GM18519 (cell line): ENCODE results near the gene HES2.
"Not testable (repeated sequence)": the region's sequence is repeated elsewhere in the genome, so short reads cannot be mapped to it uniquely, and the experiment has no call there.

ENCODE experiments used
- ATAC-seq: cut with Tn5 transposase; IDR thresholded peaks from one replicate; pipeline ENCODE4 v1.9.1; 2021; ENCODE audit warnings: mild to moderate bottlenecking, moderate library complexity; ENCODE audit not compliant: unreplicated experiment, low FRiP score

HES2 gene

DNA sequence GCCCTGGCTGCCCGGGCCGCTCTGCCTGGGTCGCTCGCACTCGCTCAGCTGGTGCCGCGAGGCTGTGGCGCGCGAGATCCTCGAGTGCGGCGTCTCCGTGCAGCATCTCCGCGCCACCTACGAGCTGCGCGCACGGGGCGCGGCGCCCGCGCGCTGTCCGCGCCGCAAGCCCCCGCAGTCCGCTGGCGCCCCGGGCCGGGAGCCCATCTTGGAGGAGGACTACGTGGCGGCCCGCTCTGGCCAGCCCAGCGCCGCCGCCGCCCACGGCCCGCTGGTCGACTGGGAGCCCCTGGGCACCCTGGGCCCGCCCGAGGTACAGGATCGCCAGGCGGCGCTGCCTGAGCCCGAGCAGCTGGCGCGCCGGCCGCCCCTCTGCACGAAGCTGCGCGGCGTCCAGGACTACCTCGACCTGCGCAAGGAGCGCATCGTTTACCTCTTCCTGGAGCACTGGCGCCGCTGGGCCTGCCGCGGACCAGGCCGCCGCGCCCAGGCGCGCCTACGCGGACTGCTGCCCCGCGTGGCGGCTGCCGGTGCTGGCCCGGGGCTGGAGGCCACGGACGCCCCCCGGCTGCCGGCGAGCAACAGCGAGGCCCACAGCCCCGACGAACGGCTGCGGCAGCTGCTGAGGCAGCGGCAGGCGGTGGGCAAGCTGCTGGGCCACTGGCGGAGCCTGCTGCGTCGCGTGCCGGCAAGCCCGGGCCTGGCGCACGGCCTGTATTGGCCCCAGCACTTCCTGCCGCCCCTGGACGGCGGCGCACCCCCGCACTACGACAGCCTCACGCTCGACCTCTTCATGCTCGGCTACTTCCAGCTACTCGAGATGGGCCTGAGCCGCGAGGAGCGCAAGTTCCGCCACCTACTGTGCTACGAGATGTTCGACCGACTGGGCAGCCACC is 35.4 kb upstream of the HES2 start:
- no peak for ATAC-seq

DNA sequence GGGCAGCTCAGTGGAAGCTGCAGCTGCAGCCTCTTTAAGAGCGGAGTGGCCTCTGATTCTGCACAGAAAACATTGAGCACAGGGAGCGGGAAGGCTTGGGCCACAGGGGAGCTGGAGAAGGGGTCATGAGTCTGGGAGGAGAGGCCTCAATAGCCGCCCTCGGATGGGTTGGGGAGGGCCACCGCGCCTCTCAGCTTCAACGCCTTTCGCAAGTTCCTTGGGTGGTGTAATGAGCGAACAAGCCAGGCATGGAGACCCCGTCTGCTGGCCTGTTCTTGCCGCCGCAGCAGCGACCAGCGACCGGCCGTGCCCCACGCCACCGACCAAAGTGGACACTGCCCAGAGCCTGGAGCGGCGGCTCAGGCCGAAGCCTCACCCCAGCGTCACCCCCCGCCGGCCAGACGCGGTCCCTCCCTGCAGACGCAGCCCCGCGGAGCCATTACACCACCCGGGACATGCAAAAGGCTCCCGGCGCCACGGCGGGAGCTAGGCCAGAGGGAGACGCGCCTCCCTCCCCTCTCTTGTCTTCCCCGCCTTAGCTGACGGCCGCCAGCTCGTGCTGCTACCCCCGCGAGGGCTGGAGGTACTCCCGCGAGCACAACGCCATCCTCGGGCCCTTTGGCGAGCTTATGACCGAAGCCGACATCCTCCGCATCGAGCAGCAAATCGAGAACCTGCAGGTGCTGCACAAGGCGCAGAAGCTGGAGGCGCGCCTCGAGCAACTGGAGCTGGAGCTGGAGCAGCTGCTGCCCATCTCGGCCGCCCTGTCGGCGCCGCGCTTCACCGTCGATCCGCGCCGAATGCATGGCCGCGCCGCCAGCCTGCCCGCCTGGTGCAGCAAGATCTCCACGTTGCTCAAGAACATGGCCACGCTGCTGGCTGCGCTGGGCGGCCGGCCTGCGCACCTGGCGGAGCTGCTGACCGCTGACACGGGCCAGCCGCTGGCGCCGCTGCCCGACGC is 34.5 kb upstream of the HES2 start:
- not testable (repeated sequence) for ATAC-seq

DNA sequence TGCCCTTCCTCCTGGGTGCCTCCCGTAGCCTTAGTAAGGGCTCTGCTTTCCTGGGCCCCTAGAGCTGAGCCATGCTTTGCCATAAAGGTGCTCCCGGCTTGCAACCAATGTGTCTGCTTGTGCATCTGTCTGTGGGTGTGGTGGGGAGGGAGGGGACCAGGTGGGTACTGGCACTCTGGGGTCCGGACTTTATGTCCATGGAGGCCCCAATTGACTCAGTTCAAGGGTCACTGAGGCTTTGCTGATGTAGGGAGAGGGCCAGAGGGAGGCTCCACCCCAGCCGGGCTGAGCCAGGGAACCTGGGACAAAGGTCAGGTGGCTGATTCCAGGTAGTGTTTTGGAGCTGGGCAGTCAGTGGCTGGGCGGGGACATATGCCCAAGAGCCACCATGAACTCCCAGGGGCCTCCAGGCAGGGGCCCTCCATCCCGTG is 31.2 kb upstream of the HES2 start:
- ATAC-seq: no peak

DNA sequence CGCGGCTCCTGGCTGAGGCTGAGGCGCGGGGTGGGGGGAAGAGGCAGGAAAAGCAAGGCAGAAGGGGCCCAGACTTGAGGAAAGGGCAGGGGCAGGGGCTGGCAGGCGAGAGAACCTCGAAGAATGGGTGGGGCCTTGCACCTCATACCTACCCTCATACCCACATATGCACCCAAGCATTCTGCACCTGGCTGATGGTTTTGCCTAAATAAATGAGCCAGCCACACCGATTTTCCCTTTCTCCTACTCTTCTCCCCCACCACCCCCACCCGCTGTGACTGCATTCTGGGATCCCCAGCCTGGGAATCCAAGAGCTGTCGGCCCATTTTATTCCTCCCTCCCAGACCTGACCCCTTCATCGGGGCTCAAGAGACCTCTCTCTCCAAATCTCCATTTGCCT is 30.8 kb upstream of the HES2 start:
- ATAC-seq: not testable (repeated sequence)

DNA sequence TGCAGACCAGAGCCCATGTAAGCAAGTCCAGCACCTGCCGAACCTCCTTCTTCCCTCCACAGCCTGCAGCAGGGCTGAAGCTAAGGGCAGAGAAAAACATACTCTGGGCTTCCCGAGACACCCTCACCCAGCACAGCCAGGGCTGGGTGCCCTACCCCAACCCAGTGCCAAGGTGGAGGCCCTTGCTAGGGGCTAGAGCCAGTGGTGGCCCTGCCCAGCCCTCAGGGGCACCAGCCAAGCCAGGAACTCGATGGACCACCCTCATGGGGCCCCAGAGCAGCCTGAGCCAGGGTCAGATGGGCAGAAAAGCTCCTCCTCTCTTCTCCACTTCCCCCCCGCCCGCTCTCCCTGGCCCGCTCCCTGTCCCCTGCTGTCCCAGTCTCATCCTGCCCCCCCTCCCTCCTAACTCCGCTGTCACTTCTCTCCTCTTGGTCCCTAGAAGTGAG is 30.3 kb upstream of the HES2 start:
- no peak for ATAC-seq

DNA sequence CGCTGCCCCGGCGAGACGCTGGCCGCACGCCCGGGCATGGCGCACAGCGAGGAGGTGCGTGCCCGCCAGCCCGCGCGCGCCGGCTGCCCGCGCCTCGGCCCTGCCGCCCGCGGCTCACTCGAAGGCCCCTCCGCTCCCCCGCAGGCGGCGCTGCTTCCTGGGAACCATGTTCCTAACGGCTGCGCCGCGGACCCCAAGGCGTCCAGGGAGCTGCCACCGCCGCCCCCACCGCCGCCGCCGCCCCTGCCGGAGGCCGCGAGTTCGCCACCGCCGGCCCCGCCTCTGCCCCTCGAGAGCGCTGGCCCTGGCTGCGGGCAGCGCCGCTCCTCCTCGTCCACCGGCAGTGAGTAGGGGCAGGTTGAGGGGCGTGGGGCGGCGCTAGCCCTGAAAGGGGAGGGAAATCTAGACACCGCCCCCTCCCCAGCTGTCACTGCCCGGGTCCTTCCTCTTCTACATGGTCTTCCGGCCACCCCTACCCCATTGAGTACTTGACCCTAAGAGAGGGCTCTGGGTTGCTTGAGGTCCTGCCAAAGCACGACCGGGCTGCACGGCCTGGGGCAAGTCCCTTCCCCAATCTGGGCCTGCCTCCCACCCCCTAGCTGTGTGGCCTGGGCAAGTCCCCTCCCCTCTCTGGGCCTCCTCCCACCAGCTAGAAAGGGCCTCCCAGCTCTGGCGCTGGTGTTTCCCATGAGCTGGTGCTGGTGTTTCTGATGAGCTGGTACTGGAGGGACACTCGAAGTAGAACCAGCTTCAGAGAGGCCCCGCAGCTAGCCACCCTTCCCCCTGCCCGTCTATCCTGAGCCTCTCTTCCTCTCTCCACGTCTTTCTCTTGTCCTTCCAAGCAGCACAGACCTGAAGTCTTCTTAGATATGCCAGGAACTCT is 29.3 kb upstream of the HES2 start:
- ATAC-seq: no peak

DNA sequence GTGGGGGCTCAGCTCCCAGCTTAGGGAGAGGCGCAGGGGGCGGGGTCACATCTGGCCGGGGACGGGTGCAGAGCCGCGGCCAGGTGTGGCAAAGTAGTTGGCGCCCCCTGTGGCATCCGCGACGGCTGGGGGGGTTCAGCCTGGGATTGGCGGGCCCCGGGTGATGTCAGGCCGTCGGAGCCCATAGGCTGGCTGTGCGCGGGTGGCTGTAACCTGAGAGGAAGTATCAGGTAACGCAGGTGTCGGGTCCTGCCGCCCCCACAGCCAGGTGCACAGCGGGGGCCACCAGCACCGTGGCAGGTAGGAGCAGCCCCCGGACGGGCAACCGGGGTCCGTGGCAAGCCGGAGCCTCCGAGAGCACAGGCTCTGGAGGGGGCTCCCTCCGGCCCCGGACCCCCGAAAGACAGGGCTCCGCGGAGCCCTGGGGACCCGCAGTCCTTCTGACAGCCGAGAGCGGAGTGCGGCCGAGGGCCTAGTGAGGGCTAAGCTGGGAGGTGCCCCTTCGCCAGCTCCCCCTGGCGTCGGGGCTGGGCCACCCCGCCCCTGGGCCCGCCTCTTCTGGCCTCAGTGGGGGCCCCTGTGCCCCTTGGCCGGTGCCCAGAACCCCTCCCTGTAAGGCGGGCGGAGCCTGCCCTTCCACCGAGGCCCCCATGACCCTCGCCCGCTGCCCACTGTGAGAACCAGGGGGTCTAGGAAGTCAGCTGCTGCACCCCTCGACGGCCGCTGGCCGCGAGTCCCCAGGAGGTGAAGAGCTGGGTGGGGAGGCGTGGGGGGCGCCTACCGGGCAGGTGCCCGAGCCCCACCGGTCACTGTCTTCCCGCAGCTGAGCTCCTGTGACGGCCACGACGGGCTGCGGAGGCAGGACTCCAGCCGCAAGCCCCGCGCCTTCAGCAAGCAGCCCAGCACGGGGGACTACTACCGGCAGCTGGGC is 28.4 kb upstream of the HES2 start:
- ATAC-seq: no peak

DNA sequence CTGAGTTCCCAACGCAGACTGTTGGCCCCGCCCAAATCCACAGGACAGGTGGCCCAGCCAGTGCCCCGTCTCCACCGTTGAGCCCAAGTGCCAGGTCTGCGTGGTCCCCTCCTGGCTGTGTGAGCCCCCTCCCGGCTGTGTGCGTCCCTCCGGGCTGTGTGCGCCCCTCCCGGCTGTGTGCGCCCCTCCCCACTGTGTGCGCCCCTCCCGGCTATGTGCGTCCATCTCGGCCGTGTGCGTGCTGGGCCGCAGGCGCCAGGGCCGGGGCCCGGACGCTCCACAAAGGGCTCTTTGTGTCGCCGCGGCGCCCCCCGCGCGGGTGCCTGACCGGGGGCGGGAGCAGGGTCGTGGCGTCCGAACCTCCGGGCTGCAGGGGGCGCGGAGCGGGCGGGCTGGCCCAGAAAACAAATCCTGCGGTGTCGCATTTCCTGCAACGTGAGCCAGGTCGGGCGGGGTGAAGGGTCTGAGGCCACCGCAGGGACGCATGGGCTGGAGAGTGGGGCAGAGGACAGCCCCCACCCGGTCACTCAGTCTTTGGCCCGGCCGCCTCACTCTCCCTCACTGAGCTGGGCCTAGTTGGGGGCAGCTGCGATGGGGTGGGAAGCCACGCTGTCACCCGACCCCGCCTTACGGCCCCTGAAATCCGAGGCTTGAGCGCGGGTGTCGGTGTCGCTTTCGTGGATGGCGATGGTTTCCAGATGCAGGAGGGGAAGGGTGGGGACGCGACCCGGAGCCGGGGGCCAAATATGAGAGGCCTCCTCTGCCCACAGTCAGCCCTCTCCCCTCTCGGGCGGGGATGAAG is 27.5 kb upstream of the HES2 start:
- no peak for ATAC-seq

DNA sequence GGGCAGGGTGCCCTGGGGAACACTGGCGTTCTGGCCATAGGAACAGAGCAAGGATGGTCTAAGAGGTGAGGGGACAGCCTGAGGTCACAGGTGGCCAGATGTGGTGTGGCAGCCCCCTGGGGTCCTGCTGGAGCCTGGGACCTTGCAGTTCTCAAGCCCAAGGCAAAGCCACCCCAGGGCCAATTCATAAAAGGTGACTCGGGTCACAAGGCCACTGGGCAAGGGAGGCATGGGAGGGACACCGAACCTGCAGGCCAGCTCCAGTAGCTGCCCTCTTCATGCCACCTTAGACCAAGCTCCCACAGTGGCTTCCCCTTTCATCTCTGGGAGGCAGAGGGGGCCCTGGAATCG is 26.9 kb upstream of the HES2 start:
- ATAC-seq: no peak

DNA sequence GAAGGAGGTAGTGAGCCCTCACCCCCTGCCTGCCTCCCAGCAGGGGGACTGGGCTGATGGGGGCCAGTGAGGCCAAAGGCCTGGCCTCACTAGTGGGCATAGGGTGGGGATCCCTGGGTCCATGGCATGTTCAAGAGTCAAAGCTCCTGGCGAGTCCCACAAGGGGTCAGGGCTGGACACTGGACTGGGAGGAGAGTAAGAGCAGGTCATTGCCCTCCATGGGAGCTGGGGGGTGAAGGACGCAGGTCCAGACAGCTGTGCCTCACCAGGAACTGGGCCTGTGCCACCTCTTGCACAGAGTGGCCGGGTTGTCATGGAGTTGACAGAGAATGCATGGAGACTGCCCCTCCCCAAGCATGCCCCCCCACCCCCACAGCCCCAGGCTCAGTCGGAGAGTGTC is 26.2 kb upstream of the HES2 start:
- not testable (repeated sequence) for ATAC-seq

DNA sequence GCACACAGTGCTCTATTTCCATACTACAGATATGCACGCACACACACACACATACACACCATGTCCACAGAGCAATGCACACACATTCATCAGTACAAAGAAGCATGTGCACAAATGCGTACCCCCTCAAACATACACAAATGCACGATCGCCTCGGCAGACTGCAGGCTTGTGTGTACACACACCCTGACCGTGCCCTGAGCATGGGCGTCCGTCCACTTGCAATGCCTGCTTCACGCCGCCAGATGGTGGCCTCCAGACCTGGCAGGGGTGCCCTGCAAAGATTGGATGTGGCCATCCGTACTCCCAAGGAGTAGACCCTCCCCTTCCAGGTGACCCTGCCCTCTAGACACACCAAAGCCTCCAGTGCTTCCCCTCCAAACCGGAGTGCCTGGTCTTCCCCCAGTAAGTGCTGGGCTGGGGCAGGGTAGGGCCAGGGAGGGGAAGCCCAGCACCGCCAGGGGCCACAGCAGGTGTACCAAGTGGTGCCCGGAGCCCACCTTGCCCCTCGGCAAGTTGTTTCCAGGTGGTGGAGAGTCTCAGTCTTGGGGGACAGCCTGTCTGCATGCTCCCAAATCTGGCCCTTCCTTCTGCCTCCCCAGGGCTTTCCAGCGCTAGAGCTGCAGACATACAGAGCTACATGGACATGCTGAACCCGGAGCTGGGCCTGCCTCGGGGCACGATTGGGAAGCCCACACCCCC is 25.5 kb upstream of the HES2 start:
- ATAC-seq: no peak

DNA sequence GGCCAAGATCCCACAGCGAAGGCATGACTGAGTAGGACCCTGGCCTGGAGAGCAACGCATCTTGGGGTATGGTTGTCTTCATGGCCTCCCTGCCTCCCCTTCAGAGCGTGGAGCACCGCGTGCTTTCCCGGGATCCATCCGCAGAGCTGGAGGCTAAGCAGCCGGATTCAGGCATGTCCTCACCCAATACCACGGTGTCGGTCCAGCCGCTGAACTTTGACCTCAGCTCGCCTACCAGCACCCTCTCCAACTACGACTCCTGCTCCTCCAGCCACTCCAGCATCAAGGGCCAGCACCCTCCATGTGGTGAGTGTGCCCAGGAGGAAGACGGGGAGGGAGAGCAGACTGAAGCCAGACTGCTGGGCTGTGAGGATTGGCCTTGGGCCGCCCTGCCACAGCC is 24.7 kb upstream of the HES2 start:
- ATAC-seq: no peak

DNA sequence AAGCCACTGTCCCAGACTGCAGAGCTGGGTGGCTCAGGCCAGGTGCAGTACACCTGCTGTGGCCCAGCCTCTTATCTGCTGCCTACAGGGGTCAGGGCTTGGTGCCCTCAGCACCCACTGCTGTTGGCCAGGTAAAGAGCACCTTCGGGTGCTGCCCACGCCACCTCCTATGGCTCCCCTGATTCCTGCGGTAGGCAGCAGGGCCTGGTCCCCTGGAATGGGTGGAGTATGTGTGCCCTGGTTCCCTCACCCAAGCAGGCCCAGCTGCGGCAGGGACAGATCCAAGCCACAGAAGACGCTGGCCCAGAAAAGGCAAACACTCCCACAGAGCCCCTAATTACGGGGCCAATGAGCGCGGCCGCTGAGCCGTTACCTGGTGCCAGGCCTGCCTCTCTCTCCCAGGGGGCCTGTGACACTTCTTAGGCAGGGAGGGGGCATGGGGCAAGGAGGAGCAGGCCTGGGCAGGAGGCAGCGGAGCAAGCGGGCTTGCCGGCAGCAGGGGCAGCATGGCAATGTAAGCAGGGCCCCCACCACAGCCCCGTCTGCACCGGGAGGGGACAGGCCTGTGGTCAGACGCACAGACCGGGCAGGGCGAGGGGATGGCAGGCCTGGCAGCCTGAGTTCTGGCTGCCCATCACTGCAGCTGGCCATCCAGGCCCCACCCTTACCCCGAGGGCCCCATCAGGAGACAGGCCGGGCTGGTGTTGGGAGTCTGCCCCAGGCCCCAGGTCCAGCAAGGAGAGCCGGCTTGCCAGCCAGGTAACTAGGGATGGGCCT is 23.8 kb upstream of the HES2 start:
- ATAC-seq: no peak

DNA sequence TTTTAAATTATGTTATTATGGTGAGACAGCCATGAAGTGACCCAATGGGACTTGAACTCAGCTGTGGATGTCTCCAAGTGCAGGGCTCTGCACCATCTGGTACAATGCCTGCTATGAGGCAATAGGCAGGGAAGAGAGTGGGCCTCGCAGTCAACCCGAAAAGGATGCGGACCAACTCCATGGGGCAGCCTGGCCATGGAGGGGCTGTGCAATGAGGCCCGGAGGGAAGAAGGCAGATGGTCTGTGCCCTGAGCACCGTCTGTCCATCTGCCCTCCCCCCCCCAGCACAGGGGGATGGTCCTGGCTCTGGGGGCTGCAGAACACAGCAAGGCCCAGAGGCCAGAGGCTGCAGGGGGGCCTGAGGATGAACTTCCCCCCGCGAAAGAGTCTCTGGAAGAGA is 21.9 kb upstream of the HES2 start:
- ATAC-seq: no peak

DNA sequence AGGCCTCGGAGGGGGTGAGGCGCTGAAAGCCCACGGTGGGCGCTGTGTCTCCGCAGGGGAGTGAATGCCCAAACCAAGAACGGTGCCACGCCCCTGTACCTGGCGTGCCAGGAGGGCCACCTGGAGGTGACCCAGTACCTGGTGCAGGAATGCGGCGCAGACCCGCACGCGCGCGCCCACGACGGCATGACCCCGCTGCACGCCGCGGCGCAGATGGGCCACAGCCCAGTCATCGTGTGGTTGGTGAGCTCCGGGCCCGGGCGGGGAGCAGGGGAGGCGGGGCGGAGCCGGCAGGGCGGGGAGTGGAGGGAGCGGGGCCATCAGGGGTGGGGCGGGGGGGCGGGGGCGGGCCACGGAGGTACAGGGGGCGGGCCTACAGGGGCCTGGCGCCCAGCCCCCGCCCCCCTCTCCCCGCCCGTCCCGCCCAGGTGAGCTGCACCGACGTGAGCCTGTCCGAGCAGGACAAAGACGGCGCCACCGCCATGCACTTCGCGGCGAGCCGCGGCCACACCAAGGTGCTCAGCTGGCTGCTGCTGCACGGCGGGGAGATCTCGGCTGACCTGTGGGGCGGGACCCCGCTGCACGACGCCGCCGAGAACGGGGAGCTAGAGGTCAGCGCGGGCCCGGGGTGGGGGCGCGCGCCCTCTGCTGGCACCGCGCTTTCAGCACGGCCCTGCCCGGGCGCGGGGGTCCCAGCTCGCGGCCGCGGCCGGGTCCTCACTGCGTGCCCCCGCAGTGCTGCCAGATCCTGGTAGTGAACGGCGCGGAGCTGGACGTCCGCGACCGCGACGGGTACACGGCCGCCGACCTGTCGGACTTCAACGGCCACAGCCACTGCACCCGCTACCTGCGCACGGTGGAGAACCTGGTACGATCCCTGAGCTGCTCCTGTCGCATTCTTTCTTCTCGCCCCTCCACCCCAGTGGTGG is 20.7 kb upstream of the HES2 start:
- ATAC-seq: no peak

DNA sequence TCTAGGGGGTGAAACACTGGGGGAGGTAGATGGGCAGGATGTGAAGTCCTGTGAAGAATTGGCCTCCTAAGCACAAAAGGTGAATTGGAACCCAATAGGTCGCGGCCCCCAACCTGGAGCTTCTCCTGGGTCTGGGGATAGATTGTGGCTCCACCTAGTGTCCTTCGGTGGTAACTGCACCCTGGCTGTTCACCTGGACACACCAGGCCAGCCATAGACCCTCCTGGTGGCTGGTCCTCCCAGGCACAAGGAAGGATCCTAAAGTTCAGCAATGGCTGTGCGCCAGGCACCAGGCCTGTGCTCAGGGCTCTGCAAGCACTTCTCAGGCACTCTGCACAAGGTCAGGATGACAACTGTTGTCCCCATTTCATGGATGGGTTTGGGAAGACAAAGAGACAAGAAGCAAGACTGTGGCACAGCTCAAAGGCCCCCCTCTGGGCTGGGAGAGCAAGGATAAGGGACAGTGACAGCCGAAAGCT is 18.4 kb upstream of the HES2 start:
- ATAC-seq: no peak
